PC-3 (cell line): ENCODE results near the gene LGALS7. TPM values are rescaled to one million over a fixed set of nuclear protein-coding genes. Genes with fewer than 3 reads are reported as not detected.
"Not testable (repeated sequence)": the region's sequence is repeated elsewhere in the genome, so short reads cannot be mapped to it uniquely, and the experiment has no call there.

Experiments
- ATAC-seq: fragments of 200-7000 bp; cut with Tn5 transposase; 2 replicates; pipeline ENCODE4 v1.9.1; 2020; ENCODE audit warnings: mild to moderate bottlenecking, moderate library complexity
- BruUV-seq: library from RNA; stranded (reverse); fragments of 400-500 nt; replicated peaks from 2 replicates; lab custom pipeline; 2021; lab: Mats Ljungman, UMichigan
- CTCF ChIA-PET: fragments of 300-600 bp; sonication (Branson Sonifier 250); formaldehyde crosslinking; loops from one replicate; lab custom pipeline; 2022; ENCODE audit warnings: antibody characterized with exemption; lab: Charles Lee
- POLR2A ChIA-PET: fragments of 300-600 bp; sonication (Branson Sonifier 250); formaldehyde crosslinking; loops from one replicate; lab custom pipeline; 2022; ENCODE audit warnings: antibody characterized with exemption; ENCODE audit not compliant: unreplicated experiment; lab: Charles Lee
- DNase-seq: peaks from one replicate; pipeline ENCODE4 v3.0.0-alpha.2; 2015
- H2AFZ ChIP-seq: fragments of 300-600 bp; sonication (generic); 2 replicates; pipeline ENCODE4 v1.6.0; 2016; ENCODE audit warnings: antibody characterized with exemption, low read length
- H3F3A ChIP-seq: fragments of 300-600 bp; sonication (generic); one replicate; pipeline ENCODE4 v1.6.0; 2017; ENCODE audit warnings: antibody characterized with exemption, low read length, control low read depth, mild to moderate bottlenecking; ENCODE audit not compliant: unreplicated experiment
- H3K27ac ChIP-seq: fragments of 300-600 bp; sonication (generic); 2 replicates; pipeline ENCODE4 v1.5.1; 2016; ENCODE audit warnings: mild to moderate bottlenecking, low read length
- H3K27me3 ChIP-seq: fragments of 300-600 bp; sonication (generic); 2 replicates; pipeline ENCODE4 v1.6.1; 2016; ENCODE audit warnings: low read length, mixed read lengths
- H3K36me3 ChIP-seq: fragments of 300-600 bp; sonication (generic); 2 replicates; pipeline ENCODE4 v1.6.1; 2016; ENCODE audit warnings: low read depth, mixed run types, low read length, mixed read lengths
- H3K4me1 ChIP-seq: fragments of 300-600 bp; sonication (generic); 2 replicates; pipeline ENCODE4 v1.5.1; 2016; ENCODE audit warnings: low read length; ENCODE audit not compliant: insufficient read depth
- H3K4me2 ChIP-seq: fragments of 300-600 bp; sonication (generic); 2 replicates; pipeline ENCODE4 v1.6.0; 2016; ENCODE audit warnings: low read length
- H3K4me3 ChIP-seq: fragments of 300-600 bp; sonication (generic); 2 replicates; pipeline ENCODE4 v1.5.1; 2016; ENCODE audit warnings: mild to moderate bottlenecking, low read length, mixed read lengths
- H3K79me2 ChIP-seq: fragments of 300-600 bp; sonication (generic); 2 replicates; pipeline ENCODE4 v1.6.1; 2017; ENCODE audit warnings: low read length, mixed read lengths
- H3K9ac ChIP-seq: fragments of 300-600 bp; sonication (generic); 2 replicates; pipeline ENCODE4 v1.6.0; 2016; ENCODE audit warnings: mild to moderate bottlenecking, low read length
- H3K9me2 ChIP-seq: fragments of 300-600 bp; sonication (generic); replicated peaks from 2 replicates; pipeline ENCODE4 v1.6.1; 2016; ENCODE audit warnings: mixed run types, low read length, mixed read lengths
- H3K9me3 ChIP-seq: fragments of 300-600 bp; sonication (generic); 2 replicates; pipeline ENCODE4 v1.6.1; 2016; ENCODE audit warnings: low read length, mixed read lengths
- H4K20me1 ChIP-seq: fragments of 300-600 bp; sonication (generic); 2 replicates; pipeline ENCODE4 v1.6.1; 2016; ENCODE audit warnings: low read length, mixed read lengths
- CTCF ChIP-seq: fragments of 300-600 bp; sonication (generic); conservative IDR thresholded peaks from 2 replicates; pipeline ENCODE4 v1.5.1; 2017; ENCODE audit warnings: antibody characterized with exemption, low read depth, mild to moderate bottlenecking, low read length
- EZH2 ChIP-seq: fragments of 300-600 bp; sonication (generic); IDR thresholded peaks from one replicate; pipeline ENCODE4 v1.6.1; 2017; ENCODE audit warnings: antibody characterized with exemption, mild to moderate bottlenecking, low read length; ENCODE audit not compliant: unreplicated experiment
- EZH2phosphoT487 ChIP-seq: fragments of 300-600 bp; sonication (generic); IDR thresholded peaks from 2 replicates; pipeline ENCODE4 v1.6.1; 2018; ENCODE audit warnings: mild to moderate bottlenecking, antibody characterized with exemption, low read length, borderline replicate concordance
- intact Hi-C: fragments of 100-400 bp; cut with micrococcal nuclease; formaldehyde crosslinking; loops from 2 replicates; pipeline ENCODE4 v1.9.0; 2023
- total RNA-seq: library from RNA; depleted of rRNA; stranded (reverse); fragments of >200 nt; gene quantifications from 2 replicates; pipeline ENCODE4 v1.2.3, GENCODE V29; 2014

The LGALS7 gene
- total RNA-seq, 1 experiment from 2014 or later: not detected

- POLR2A ChIA-PET: no interaction called here
- Histone ChIP-seq H3K4me3 (no peak within 1 kb of the TSS), H3K4me2 (no peak within 1 kb of the TSS), H3K9me2 (no peaks in the 10 kb centered on the region), H3K27ac (no peak within 1 kb of the TSS), H3K9me3 (no peaks in the 10 kb centered on the region), H3K4me1 (no peaks in the 10 kb centered on the region), H4K20me1 (no peaks in the 10 kb centered on the region), H3K27me3 (no peaks in the 10 kb centered on the region), H3F3A (no peaks in the 10 kb centered on the region), H3K9ac (no peak within 1 kb of the TSS), H3K79me2 (no peaks in the 10 kb centered on the region), H3K36me3 (no peaks in the 10 kb centered on the region), H2AFZ (no peak within 1 kb of the TSS)
- no TSS peak for BruUV-seq
- ATAC-seq (no peak), DNase-seq (no peak)
- intact Hi-C loops: no loop called here
- CTCF ChIA-PET: no interaction called here
- no peak for TF ChIP-seq EZH2
- TF ChIP-seq CTCF: no peak
- TF ChIP-seq EZH2phosphoT487: no peak
These were observed 15.3 kb upstream of the LGALS7 start, which contains the start of gene LGALS7B for GRCh38 chr19:38788478-38789243. Gene LGALS7B (plus strand): TSS chr19:38789200. CDS start chr19:38789227, 27 bp downstream.

GRCh38 chr19:38786572-38787265 is 13.4 kb upstream of the LGALS7 start:
- no peak overlapping the region for H3K4me2 ChIP-seq
- no peaks in the 10 kb centered on the region for H3K79me2 ChIP-seq
- ATAC-seq (no peak), DNase-seq (no peak)
- intact Hi-C loops: no loop called here
- H3K36me3 ChIP-seq: no peaks in the 10 kb centered on the region
- H3K27me3 ChIP-seq: no peaks in the 10 kb centered on the region
- H2AFZ ChIP-seq: no peak overlapping the region
- H3K4me1 ChIP-seq: no peaks in the 10 kb centered on the region
- no peak overlapping the region for H3K9ac ChIP-seq
- ChIA-PET POLR2A (no interaction called here), CTCF (no interaction called here)
- no peaks in the 10 kb centered on the region for H3F3A ChIP-seq
- H3K9me3 ChIP-seq: no peaks in the 10 kb centered on the region
- H3K4me3 ChIP-seq: no peak overlapping the region
- no TSS peak for BruUV-seq
- no peak overlapping the region for H3K27ac ChIP-seq
- no peaks in the 10 kb centered on the region for H3K9me2 ChIP-seq
- TF ChIP-seq CTCF: no peak
- TF ChIP-seq EZH2: no peak
- no peak for TF ChIP-seq EZH2phosphoT487
- no peaks in the 10 kb centered on the region for H4K20me1 ChIP-seq

GRCh38 chr19:38786061-38786460 is 12.7 kb upstream of the LGALS7 start:
- DNase-seq, H3K4me1 ChIP-seq, H3K4me3 ChIP-seq, intact Hi-C loops, H3K9me3 ChIP-seq, H2AFZ ChIP-seq, H3F3A ChIP-seq, H3K27ac ChIP-seq, H3K36me3 ChIP-seq, H3K4me2 ChIP-seq, ATAC-seq, POLR2A ChIA-PET, H3K9ac ChIP-seq, CTCF ChIA-PET, H4K20me1 ChIP-seq, H3K9me2 ChIP-seq, H3K27me3 ChIP-seq, H3K79me2 ChIP-seq, BruUV-seq: not testable (repeated sequence)
